SK-N-SH treated with all-trans-retinoic acid at 6 μM for 48 hours (cell line): ENCODE data around the gene DISP3.

Experiments
- ATAC-seq: fragments of 200-7000 bp; cut with Tn5 transposase; 3 replicates; pipeline ENCODE4 v1.9.1; 2020; ENCODE audit warnings: mild to moderate bottlenecking, moderate library complexity
- ARNTL ChIP-seq: fragments of 450-650 bp; formaldehyde crosslinking; IDR thresholded peaks from 2 replicates; pipeline ENCODE4 v1.5.0; 2020; ENCODE audit warnings: low read depth, mild to moderate bottlenecking, moderate library complexity, borderline replicate concordance
- BACH2 ChIP-seq: fragments of 250-450 bp; sonication (Bioruptor Pico); IDR thresholded peaks from 2 replicates; pipeline ENCODE4 v1.9.0; 2021; ENCODE audit warnings: mild to moderate bottlenecking, borderline replicate concordance
- CREB5 ChIP-seq: fragments of 250-450 bp; sonication (Bioruptor Pico); IDR thresholded peaks from 2 replicates; pipeline ENCODE4 v1.5.1; 2020; ENCODE audit warnings: low read depth, mild to moderate bottlenecking, moderate library complexity
- CSDC2 ChIP-seq: fragments of 250-450 bp; sonication (Bioruptor Pico); IDR thresholded peaks from 2 replicates; pipeline ENCODE4 v1.5.0; 2020; ENCODE audit warnings: mild to moderate bottlenecking, moderate library complexity
- CSRNP3 ChIP-seq: fragments of 250-450 bp; sonication (Bioruptor Pico); IDR thresholded peaks from 2 replicates; pipeline ENCODE4 v1.5.1; 2021; ENCODE audit warnings: mild to moderate bottlenecking, moderate library complexity
- ESRRG ChIP-seq: fragments of 250-450 bp; sonication (Bioruptor Pico); IDR thresholded peaks from 2 replicates; pipeline ENCODE4 v1.6.1; 2021; ENCODE audit warnings: mild to moderate bottlenecking
- GLIS3 ChIP-seq: fragments of 250-450 bp; sonication (Bioruptor Pico); IDR thresholded peaks from 2 replicates; pipeline ENCODE4 v1.5.0; 2020; ENCODE audit warnings: mild to moderate bottlenecking, moderate library complexity
- ISL1 ChIP-seq: fragments of 250-450 bp; sonication (Bioruptor Pico); IDR thresholded peaks from 2 replicates; pipeline ENCODE4 v2.1.2; 2022; ENCODE audit warnings: mild to moderate bottlenecking, moderate library complexity
- OSR1 ChIP-seq: fragments of 250-450 bp; sonication (Bioruptor Pico); IDR thresholded peaks from 2 replicates; pipeline ENCODE4 v1.8.0; 2022; ENCODE audit warnings: moderate library complexity, mild to moderate bottlenecking, inconsistent platforms
- PATZ1 ChIP-seq: fragments of 250-450 bp; sonication (Bioruptor Pico); IDR thresholded peaks from 2 replicates; pipeline ENCODE4 v1.8.0; 2020; ENCODE audit warnings: mild to moderate bottlenecking, moderate library complexity, borderline replicate concordance
- POU6F1 ChIP-seq: fragments of 250-450 bp; sonication (Bioruptor Pico); IDR thresholded peaks from 2 replicates; pipeline ENCODE4 v1.8.0; 2021; ENCODE audit warnings: low read depth, mild to moderate bottlenecking, moderate library complexity, borderline replicate concordance
- PPARA ChIP-seq: fragments of 250-450 bp; sonication (Bioruptor Pico); IDR thresholded peaks from 2 replicates; pipeline ENCODE4 v1.5.0; 2020; ENCODE audit warnings: mild to moderate bottlenecking, borderline replicate concordance
- RARB ChIP-seq: fragments of 250-450 bp; sonication (Bioruptor Pico); IDR thresholded peaks from 2 replicates; pipeline ENCODE4 v1.8.0; 2021; ENCODE audit warnings: mild to moderate bottlenecking, moderate library complexity
- SNAI2 ChIP-seq: fragments of 250-450 bp; sonication (Bioruptor Pico); IDR thresholded peaks from 2 replicates; pipeline ENCODE4 v1.5.0; 2020; ENCODE audit warnings: mild to moderate bottlenecking, moderate library complexity
- TCF4 ChIP-seq: fragments of 250-450 bp; sonication (Bioruptor Pico); IDR thresholded peaks from 2 replicates; pipeline ENCODE4 v1.8.0; 2021; ENCODE audit warnings: mild to moderate bottlenecking, moderate library complexity, borderline replicate concordance
- TOX ChIP-seq: fragments of 250-450 bp; sonication (Bioruptor Pico); IDR thresholded peaks from 2 replicates; pipeline ENCODE4 v1.8.0; 2021; ENCODE audit warnings: mild to moderate bottlenecking, moderate library complexity, borderline replicate concordance
- TSHZ2 ChIP-seq: fragments of 250-450 bp; sonication (Bioruptor Pico); IDR thresholded peaks from 2 replicates; pipeline ENCODE4 v1.5.0; 2020; ENCODE audit warnings: mild to moderate bottlenecking, moderate library complexity
- ZC3H10 ChIP-seq: fragments of 250-450 bp; sonication (Bioruptor Pico); IDR thresholded peaks from 2 replicates; pipeline ENCODE4 v1.5.1; 2021; ENCODE audit warnings: mild to moderate bottlenecking, moderate library complexity
- ZFP3 ChIP-seq: fragments of 250-450 bp; sonication (Bioruptor Pico); IDR thresholded peaks from 2 replicates; pipeline ENCODE4 v1.5.0; 2020; ENCODE audit warnings: mild to moderate bottlenecking, moderate library complexity
- ZFP30 ChIP-seq: fragments of 450-650 bp; formaldehyde crosslinking; IDR thresholded peaks from 2 replicates; pipeline ENCODE4 v1.5.0; 2022; ENCODE audit warnings: mild to moderate bottlenecking, moderate library complexity
- ZNF565 ChIP-seq: fragments of 450-650 bp; formaldehyde crosslinking; conservative IDR thresholded peaks from 2 replicates; pipeline ENCODE4 v1.5.0; 2020; ENCODE audit warnings: low read depth, mild to moderate bottlenecking, moderate library complexity
- ZNF70 ChIP-seq: fragments of 450-650 bp; formaldehyde crosslinking; IDR thresholded peaks from 2 replicates; pipeline ENCODE4 v1.5.0; 2020; ENCODE audit warnings: mild to moderate bottlenecking, moderate library complexity
- ZNF8 ChIP-seq: fragments of 450-650 bp; formaldehyde crosslinking; IDR thresholded peaks from 2 replicates; pipeline ENCODE4 v1.5.0; 2020; ENCODE audit warnings: mild to moderate bottlenecking, moderate library complexity

The DISP3 gene

GRCh38 chr1:11530731-11531311 lies 51.9 kb downstream of the DISP3 start:
- no peak for ATAC-seq
- TF ChIP-seq ZNF565 (CRISPR knock-in tag) (no peak), CSDC2 (CRISPR knock-in tag) (no peak), GLIS3 (CRISPR knock-in tag) (no peak), ESRRG (CRISPR knock-in tag) (no peak), TOX (CRISPR knock-in tag) (no peak), PATZ1 (no peak), PPARA (CRISPR knock-in tag) (no peak), BACH2 (CRISPR knock-in tag) (no peak), RARB (no peak), CSRNP3 (CRISPR knock-in tag) (no peak), ZC3H10 (CRISPR knock-in tag) (no peak), ZFP3 (no peak), TCF4 (no peak)

- ATAC-seq = no peak
- TF ChIP-seq SNAI2 (CRISPR knock-in tag) = no peak
- no peak for TF ChIP-seq ISL1 (CRISPR knock-in tag)
- TF ChIP-seq PPARA (CRISPR knock-in tag) = no peak
- no peak for TF ChIP-seq ZNF70 (CRISPR knock-in tag)
- TF ChIP-seq CSRNP3 (CRISPR knock-in tag) = no peak
- no peak for TF ChIP-seq TOX (CRISPR knock-in tag)
- no peak for TF ChIP-seq CREB5
- no peak for TF ChIP-seq POU6F1 (CRISPR knock-in tag)
Observed at GRCh38 chr1:11531314-11531870, 52.4 kb downstream of the DISP3 start.

GRCh38 chr1:11531943-11532342 lies 53.0 kb downstream of the DISP3 start:
- no peak for ATAC-seq
- TF ChIP-seq TSHZ2 (CRISPR knock-in tag) = no peak
- no peak for TF ChIP-seq GLIS3 (CRISPR knock-in tag)
- TF ChIP-seq ARNTL (CRISPR knock-in tag) = no peak
- no peak for TF ChIP-seq OSR1
- no peak for TF ChIP-seq ESRRG (CRISPR knock-in tag)
- no peak for TF ChIP-seq TOX (CRISPR knock-in tag)
- no peak for TF ChIP-seq ZNF565 (CRISPR knock-in tag)
- no peak for TF ChIP-seq ZNF8 (CRISPR knock-in tag)
- TF ChIP-seq ISL1 (CRISPR knock-in tag) = no peak
- TF ChIP-seq POU6F1 (CRISPR knock-in tag) = no peak
- TF ChIP-seq CSRNP3 (CRISPR knock-in tag) = no peak
- no peak for TF ChIP-seq CSDC2 (CRISPR knock-in tag)
- no peak for TF ChIP-seq TCF4
- TF ChIP-seq ZFP3 = no peak
- TF ChIP-seq ZNF70 (CRISPR knock-in tag) = no peak
- TF ChIP-seq BACH2 (CRISPR knock-in tag) = no peak
- TF ChIP-seq ZFP30 (CRISPR knock-in tag) = no peak
- TF ChIP-seq RARB = no peak
